HepG2 (cell line): ENCODE results near the gene LRRC3C. TPM values are rescaled to one million over a fixed set of nuclear protein-coding genes. Genes with fewer than 3 reads are reported as not detected.

Source experiments
- ATF6 ChIP-seq: sonication (generic); formaldehyde crosslinking; conservative IDR thresholded peaks from 2 replicates; pipeline ENCODE4 v1.4.0; 2020; ENCODE audit warnings: missing genetic modification reagents
- MAZ ChIP-seq, 2 experiments: sonication (generic) in 1 of 2; formaldehyde crosslinking in 1 of 2; IDR thresholded peaks; 2 replicates each; pipeline versions ENCODE4 v1.5.0 to v1.6.1; 2012 to 2020; ENCODE audit warnings: low read depth in 2 of 2, mild to moderate bottlenecking in 2 of 2, borderline replicate concordance in 1 of 2, improper control_type of control experiment in 1 of 2, low read length in 1 of 2, missing genetic modification reagents in 1 of 2, moderate library complexity in 1 of 2
- MBD4 ChIP-seq: IDR thresholded peaks from 2 replicates; pipeline ENCODE4 v1.6.1; 2012; ENCODE audit warnings: low read length, inconsistent platforms, borderline replicate concordance
- NAIF1 ChIP-seq: sonication (generic); formaldehyde crosslinking; IDR thresholded peaks from 2 replicates; pipeline ENCODE4 v1.5.0; 2020; ENCODE audit warnings: mild to moderate bottlenecking, missing genetic modification reagents, borderline replicate concordance
- RARA ChIP-seq: IDR thresholded peaks from 2 replicates; pipeline ENCODE4 v1.6.1; 2016; ENCODE audit warnings: missing genetic modification reagents, missing compliant biosample characterization
- RXRA ChIP-seq: sonication (generic); formaldehyde crosslinking; IDR thresholded peaks from 2 replicates; pipeline ENCODE4 v1.5.1; 2020; ENCODE audit warnings: missing genetic modification reagents
- SNAPC4 ChIP-seq: sonication (generic); formaldehyde crosslinking; IDR thresholded peaks from 2 replicates; pipeline ENCODE4 v1.4.0; 2020; ENCODE audit warnings: mild to moderate bottlenecking, missing genetic modification reagents
- SP1 ChIP-seq, 2 experiments: fragments of 450-650 bp in 1 of 2; sonication (generic) in 1 of 2; formaldehyde crosslinking in 1 of 2; IDR thresholded peaks; 2 replicates each; pipeline versions ENCODE4 v1.4.0 to v1.6.1; 2016 to 2020; ENCODE audit warnings: missing genetic modification reagents in 1 of 2
- SRY ChIP-seq: sonication (generic); formaldehyde crosslinking; IDR thresholded peaks from 2 replicates; pipeline ENCODE4 v1.8.0; 2022; ENCODE audit warnings: mild to moderate bottlenecking, missing genetic modification reagents
- THRA ChIP-seq: sonication (generic); formaldehyde crosslinking; IDR thresholded peaks from 2 replicates; pipeline ENCODE4 v1.4.0; 2020; ENCODE audit warnings: missing genetic modification reagents, borderline replicate concordance
- ZBTB42 ChIP-seq: sonication (generic); formaldehyde crosslinking; IDR thresholded peaks from 2 replicates; pipeline ENCODE4 v1.5.0; 2020; ENCODE audit warnings: mild to moderate bottlenecking, missing genetic modification reagents
- ZFP91 ChIP-seq: sonication (generic); formaldehyde crosslinking; IDR thresholded peaks from 2 replicates; pipeline ENCODE4 v1.9.0; 2022; ENCODE audit warnings: missing genetic modification reagents, mild to moderate bottlenecking, borderline replicate concordance
- ZGPAT ChIP-seq: IDR thresholded peaks from 2 replicates; pipeline ENCODE4 v1.6.1; 2016; ENCODE audit warnings: mild to moderate bottlenecking
- ZKSCAN8 ChIP-seq: IDR thresholded peaks from 2 replicates; pipeline ENCODE4 v1.6.1; 2016; ENCODE audit warnings: borderline replicate concordance, missing genetic modification reagents, missing compliant biosample characterization
- ZNF232 ChIP-seq: sonication (generic); formaldehyde crosslinking; IDR thresholded peaks from 2 replicates; pipeline ENCODE4 v1.4.0; 2020; ENCODE audit warnings: missing genetic modification reagents, borderline replicate concordance
- ZNF451 ChIP-seq: sonication (generic); formaldehyde crosslinking; IDR thresholded peaks from 2 replicates; pipeline ENCODE4 v1.5.0; 2020; ENCODE audit warnings: mild to moderate bottlenecking, missing genetic modification reagents
- polyA plus RNA-seq, 8 experiments: library from polyadenylated mRNA; depleted of rRNA in 3 of 8; stranded (reverse) in 7 of 8; unstranded in 1 of 8; fragments of >200 nt; fragmentation: Illumina TruSeq in 4 of 8; extraction: Trizol in 4 of 8; gene quantifications; 2 replicates each; pipeline versions ENCODE4 v1.2.1 to v1.2.3, GENCODE V29; 2011 to 2016; ENCODE audit warnings: low read depth in 4 of 8, missing spikeins in 1 of 8, mixed read lengths in 1 of 8; ENCODE audit not compliant: insufficient read depth in 1 of 8
- total RNA-seq, 5 experiments: library from RNA; depleted of rRNA; stranded (reverse); fragments of >200 nt; fragmentation: Illumina TruSeq; extraction: Trizol; gene quantifications; 2 replicates each; pipeline ENCODE4 v1.2.3, GENCODE V29; 2016; ENCODE audit warnings: low read depth in 1 of 5

Gene LRRC3C
- total and polyA plus RNA-seq, 2 of the 13 experiments (the other 11 are each of a cell fraction or from before 2014, with no cell fraction given) = 0.17 TPM; not detected in 1

- TF ChIP-seq ZFP91 (CRISPR knock-in tag) (no peak), ZKSCAN8 (CRISPR knock-in tag) (no peak), MAZ (IDR thresholded peaks at IDR 0.05; ENCODE audit: borderline replicate concordance, low read depth, low read length) (no peak), MAZ (CRISPR knock-in tag; IDR thresholded peaks at IDR 0.05; ENCODE audit: low read depth) (0 out of 2 replicates have a peak, but pooled peaks have one; percentile 36), RXRA (peak; percentile 91), NAIF1 (no peak), THRA (peak; percentile 98), RARA (peak; percentile 61), SNAPC4 (CRISPR knock-in tag) (no peak), SP1 (IDR thresholded peaks at IDR 0.05) (no peak), SP1 (CRISPR knock-in tag; IDR thresholded peaks at IDR 0.05) (no peak), ATF6 (CRISPR knock-in tag) (no peak), SRY (CRISPR knock-in tag) (no peak), MBD4 (no peak), ZNF232 (CRISPR knock-in tag) (no peak), ZNF451 (CRISPR knock-in tag) (no peak), ZBTB42 (CRISPR knock-in tag) (no peak), ZGPAT (CRISPR knock-in tag) (no peak)
Observed at GRCh38 chr17:39938140-39938869, 10.8 kb downstream of the LRRC3C start (continued).
